Endodermal cell (in vitro differentiated cells): ENCODE measurements around the gene LMF1. TPM values are rescaled to one million over a fixed set of nuclear protein-coding genes. Genes with fewer than 3 reads are reported as not detected.

Experiments
- DNase-seq: peaks from one replicate; pipeline ENCODE4 v3.0.0-alpha.2; 2017
- H3K27ac ChIP-seq: 2 replicates; pipeline ENCODE4 v1.5.1; 2013; ENCODE audit warnings: mild to moderate bottlenecking, low read depth, low read length, moderate library complexity
- H3K27me3 ChIP-seq: 2 replicates; pipeline ENCODE4 v1.6.1; 2013; ENCODE audit warnings: mild to moderate bottlenecking, low read length, moderate library complexity; ENCODE audit not compliant: insufficient read depth, control insufficient read depth, poor library complexity, severe bottlenecking
- H3K36me3 ChIP-seq: 2 replicates; pipeline ENCODE4 v1.7.0; 2013; ENCODE audit warnings: mild to moderate bottlenecking, low read length, moderate library complexity; ENCODE audit not compliant: control insufficient read depth, insufficient read depth
- H3K4me1 ChIP-seq: one replicate; pipeline ENCODE4 v1.7.0; 2013; ENCODE audit warnings: low read length; ENCODE audit not compliant: control insufficient read depth, insufficient read depth
- H3K4me3 ChIP-seq: 2 replicates; pipeline ENCODE4 v1.5.1; 2013; ENCODE audit warnings: mild to moderate bottlenecking, low read length, moderate library complexity
- H3K9ac ChIP-seq: 2 replicates; pipeline ENCODE4 v1.6.1; 2013; ENCODE audit warnings: mild to moderate bottlenecking, low read length, moderate library complexity; ENCODE audit not compliant: poor library complexity, severe bottlenecking; ENCODE audit errors: extremely low read depth
- H3K9me3 ChIP-seq: 2 replicates; pipeline ENCODE4 v1.6.1; 2013; ENCODE audit warnings: mild to moderate bottlenecking, low read length, moderate library complexity; ENCODE audit not compliant: control insufficient read depth
- H3K27ac Mint-ChIP-seq: 2 replicates; pipeline ENCODE4 v1.8.0; 2020; ENCODE audit warnings: mixed read lengths
- H3K27me3 Mint-ChIP-seq: 2 replicates; pipeline ENCODE4 v1.8.0; 2021; ENCODE audit warnings: mild to moderate bottlenecking, mixed read lengths; ENCODE audit not compliant: insufficient read depth
- H3K36me3 Mint-ChIP-seq: 2 replicates; pipeline ENCODE4 v1.8.0; 2020; ENCODE audit warnings: low read depth, mixed read lengths
- H3K4me1 Mint-ChIP-seq: 2 replicates; pipeline ENCODE4 v1.8.0; 2020; ENCODE audit warnings: mixed read lengths
- H3K4me3 Mint-ChIP-seq: 2 replicates; pipeline ENCODE4 v1.8.0; 2020; ENCODE audit warnings: mild to moderate bottlenecking, moderate library complexity, mixed read lengths
- H3K9me3 Mint-ChIP-seq: 2 replicates; pipeline ENCODE4 v1.8.0; 2020; ENCODE audit warnings: mild to moderate bottlenecking, mixed read lengths
- CTCF ChIP-seq: fragments of 200-600 bp; sonication (generic); conservative IDR thresholded peaks from 2 replicates; pipeline ENCODE4 v1.5.0; 2021; ENCODE audit warnings: antibody characterized with exemption, mild to moderate bottlenecking
- WGBS, 2 experiments: methylation state at CpG; one replicate each; pipeline versions ENCODE4 v1.1.5 to v1.1.7; 2013; ENCODE audit warnings: missing lambda C conversion rate in 2 of 2, mixed read lengths in 1 of 2; ENCODE audit not compliant: insufficient coverage in 1 of 2, insufficient read length in 1 of 2; 5-methylcytosine and 5-hydroxymethylcytosine counted together
- total RNA-seq, 2 donors: library from RNA; stranded (reverse); fragmentation: NEBNext Ultra II Directional in 1 of 2; extraction: Animal tissue kit (Norgen Biotek cat#: 25700) in 1 of 2; gene quantifications; 2 replicates in 1 of 2; 3 replicates in 1 of 2; pipeline ENCODE4 v1.2.1, GENCODE V29; 2021

LMF1 gene
- total RNA-seq, 2 donors from 2014 or later: 13.7 to 15.1 TPM

DNA sequence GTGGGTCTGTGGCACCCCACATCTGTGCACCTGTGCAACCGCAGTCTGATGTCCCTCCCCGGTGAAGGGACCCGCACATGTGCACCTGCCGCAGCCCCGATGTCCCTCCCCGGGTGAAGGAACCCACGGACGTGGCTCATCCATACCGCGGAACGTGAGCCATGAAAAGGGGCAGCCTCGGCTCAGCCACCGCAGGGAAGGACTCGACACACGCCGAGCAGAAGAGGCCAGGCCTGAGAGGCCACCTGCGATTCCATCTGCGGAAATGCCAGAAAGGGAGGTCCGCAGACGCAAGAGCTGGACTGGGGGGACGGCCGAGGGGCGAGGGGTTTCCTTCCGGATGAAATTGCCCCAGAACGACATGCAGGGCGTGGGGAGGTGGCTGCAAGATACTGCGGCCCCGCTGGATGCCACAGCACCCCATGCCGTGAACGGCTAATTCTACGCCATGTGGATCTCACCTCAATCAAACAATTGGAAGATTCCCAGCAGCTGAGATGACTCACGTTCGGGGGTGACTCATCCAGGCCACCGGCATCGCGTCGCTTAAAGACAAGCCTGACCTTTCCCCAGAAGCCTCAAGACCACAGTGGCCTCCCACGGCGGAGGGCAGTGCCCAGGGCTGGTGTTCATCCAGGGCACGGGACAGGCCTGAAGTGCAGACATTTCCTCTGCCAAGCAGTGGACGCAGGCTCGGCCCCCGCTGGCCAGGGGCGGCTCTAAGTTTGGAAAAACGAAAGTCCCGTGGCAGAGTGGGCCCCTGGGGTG, 31.8 kb upstream of the LMF1 start:
- WGBS, 2 experiments: 80 to 82% methylated on average over 32 to 46 of the region's 46 CpGs
- TF ChIP-seq CTCF: no peak
- no peak overlapping the region for H3K4me3 Mint-ChIP-seq

DNA sequence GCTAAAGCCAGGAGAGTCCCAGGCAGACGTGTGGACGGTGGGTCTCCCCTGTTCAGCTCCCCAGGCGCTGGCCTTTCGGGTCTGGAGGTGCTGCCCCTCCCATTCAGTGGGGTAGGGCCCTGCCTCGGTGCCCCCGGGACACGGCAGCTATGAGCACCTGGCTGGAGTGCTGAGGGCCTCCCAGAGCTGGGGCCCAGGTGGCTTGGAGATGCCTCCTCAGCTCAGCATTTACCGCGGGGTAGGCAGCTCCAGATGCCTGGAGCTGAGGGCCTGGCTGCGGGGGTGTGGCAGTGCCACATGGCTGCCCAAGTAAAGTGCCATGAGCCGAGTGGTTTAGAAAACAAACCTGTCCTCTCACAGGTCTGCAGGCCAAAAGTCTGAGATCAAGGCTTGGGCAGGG, 30.3 kb upstream of the LMF1 start:
- H3K4me1 ChIP-seq: peaks cover 10% of the 10 kb centered on the region
- Mint-ChIP-seq H3K4me3 (no peak overlapping the region), H3K9me3 (no peaks in the 10 kb centered on the region), H3K27ac (no peak overlapping the region), H3K4me1 (peaks cover 2% of the 10 kb centered on the region), H3K27me3 (peaks cover 2% of the 10 kb centered on the region), H3K36me3 (no peaks in the 10 kb centered on the region)
- no peak overlapping the region for H3K27ac ChIP-seq
- no peak overlapping the region for H3K9ac ChIP-seq
- TF ChIP-seq CTCF: no peak
- WGBS, 2 experiments: 91 to 98% methylated on average over 8 to 11 of the region's 11 CpGs
- no peaks in the 10 kb centered on the region for H3K9me3 ChIP-seq
- no peaks in the 10 kb centered on the region for H3K36me3 ChIP-seq
- H3K4me3 ChIP-seq: no peak overlapping the region
- H3K27me3 ChIP-seq: no peaks in the 10 kb centered on the region
- DNase-seq: no peak

More for the DNA sequence above, 31.8 kb upstream of the LMF1 start:
- no peak overlapping the region for H3K4me3 ChIP-seq
- Mint-ChIP-seq H3K36me3 (no peaks in the 10 kb centered on the region), H3K27ac (peak overlapping the region; percentile 9), H3K4me1 (peaks cover under 1% of the 10 kb centered on the region), H3K9me3 (no peaks in the 10 kb centered on the region), H3K27me3 (no peaks in the 10 kb centered on the region)
- H3K27me3 ChIP-seq: no peaks in the 10 kb centered on the region
- peak; percentile 83 for DNase-seq
- H3K27ac ChIP-seq: no peak overlapping the region
- no peak overlapping the region for H3K9ac ChIP-seq
- H3K4me1 ChIP-seq: peaks cover 3% of the 10 kb centered on the region
- H3K9me3 ChIP-seq: no peaks in the 10 kb centered on the region
- H3K36me3 ChIP-seq: no peaks in the 10 kb centered on the region

- 94 to 100% methylated on average over 2 to 17 of the region's 17 CpGs for WGBS, 2 experiments
- Histone ChIP-seq H3K4me1 (peaks cover 10% of the 10 kb centered on the region), H3K9ac (no peak overlapping the region), H3K27me3 (no peaks in the 10 kb centered on the region), H3K4me3 (no peak overlapping the region), H3K36me3 (no peaks in the 10 kb centered on the region), H3K9me3 (no peaks in the 10 kb centered on the region), H3K27ac (no peak overlapping the region)
- no peak for DNase-seq
- TF ChIP-seq CTCF: no peak
- no peak overlapping the region for H3K27ac Mint-ChIP-seq
- H3K4me3 Mint-ChIP-seq: no peak overlapping the region
- H3K4me1 Mint-ChIP-seq: peaks cover 2% of the 10 kb centered on the region
- H3K9me3 Mint-ChIP-seq: no peaks in the 10 kb centered on the region
- no peaks in the 10 kb centered on the region for H3K36me3 Mint-ChIP-seq
- H3K27me3 Mint-ChIP-seq: peaks cover 2% of the 10 kb centered on the region
Observed at GRCh38 chr16:1000608-1001007, 29.8 kb upstream of the LMF1 start.
